NCI-H2107 treated with DMSO at 0.1 percent for 48 hours (cell line): ENCODE results near the gene BTBD16.

Experiments used
- DNase-seq: peaks from one replicate; lab custom pipeline; 2025; ENCODE audit not compliant: unreplicated experiment; lab: John Stamatoyannopoulos, UW

Gene BTBD16

GRCh38 chr10:122308417-122309141 is 37.5 kb downstream of the BTBD16 start:
- DNase-seq: no peak

DNA sequence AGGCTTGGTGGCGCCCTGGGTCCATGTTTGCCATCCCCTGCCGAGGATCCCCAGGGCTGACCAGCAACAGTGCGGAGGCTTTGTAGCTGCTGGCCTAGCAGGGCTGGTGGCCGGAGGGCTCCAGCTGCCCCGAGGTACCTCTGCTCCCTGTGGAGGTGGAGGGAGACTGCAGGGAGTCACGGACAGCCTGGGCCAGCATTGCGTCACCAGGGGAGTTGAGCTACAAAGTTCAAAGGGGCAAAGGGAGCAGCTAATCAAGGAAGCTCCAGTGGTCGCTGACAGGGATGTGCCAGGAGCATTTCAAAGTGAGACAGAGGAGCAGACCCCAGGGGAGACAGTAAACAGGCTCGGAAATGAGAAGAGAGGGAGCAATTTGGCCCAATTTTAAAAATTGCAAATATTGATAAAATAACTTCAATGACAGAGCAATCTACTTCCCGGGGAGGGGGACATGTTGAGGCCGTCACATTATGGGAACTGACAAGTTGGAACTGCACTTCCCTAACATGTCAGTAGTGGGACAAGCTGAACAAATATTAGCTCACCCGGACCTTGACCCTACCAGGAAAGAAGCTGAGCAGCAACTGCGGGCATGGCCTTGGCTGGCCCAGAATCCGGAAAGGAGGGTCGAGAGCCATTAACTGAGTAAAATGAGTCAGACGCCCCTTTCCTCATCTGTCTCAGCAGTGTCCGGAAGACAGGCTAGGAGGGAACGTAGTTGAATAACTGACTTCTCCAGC is 39.4 kb downstream of the BTBD16 start:
- no peak for DNase-seq

- no peak for DNase-seq
These were observed 39.9 kb downstream of the BTBD16 start for GRCh38 chr10:122311051-122311410.

DNA sequence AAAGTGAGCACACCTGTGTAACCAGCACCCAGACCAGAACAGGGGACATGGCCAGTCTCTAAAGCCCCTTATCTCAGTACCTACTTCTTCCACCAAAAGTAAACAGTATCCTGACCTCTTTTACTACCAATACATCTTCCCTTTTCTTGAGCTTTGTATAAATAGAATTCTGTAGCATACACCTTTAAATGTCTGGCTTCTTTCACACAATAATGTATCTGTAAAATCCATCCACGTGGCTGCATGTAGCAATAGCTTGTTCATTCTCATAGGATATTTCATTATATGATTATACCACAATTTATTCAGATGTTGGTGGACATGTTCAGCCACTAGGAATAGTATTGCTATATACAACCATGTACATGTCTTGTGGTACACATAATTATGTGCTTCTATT is 40.6 kb downstream of the BTBD16 start:
- DNase-seq: no peak

GRCh38 chr10:122316224-122316884 is 45.3 kb downstream of the BTBD16 start:
- no peak for DNase-seq

DNA sequence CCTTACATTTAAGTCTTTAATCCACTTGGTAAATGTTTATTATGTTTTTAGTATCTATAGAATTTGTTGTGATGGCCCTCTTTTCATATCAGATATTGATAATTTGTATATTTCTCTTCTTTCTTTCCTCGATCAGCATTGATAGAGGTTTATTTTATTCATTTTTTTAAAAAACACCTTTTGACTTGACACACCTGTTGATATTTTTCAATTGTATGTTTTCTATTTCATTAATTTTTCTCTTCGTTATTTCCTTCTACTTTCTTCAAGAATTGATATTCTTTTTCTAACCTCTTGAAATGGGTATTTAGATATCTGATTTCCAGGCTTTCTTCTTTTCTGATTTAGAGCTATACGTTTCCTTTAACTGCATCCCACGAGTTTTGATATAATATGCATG is 50.9 kb downstream of the BTBD16 start:
- DNase-seq: no peak

DNA sequence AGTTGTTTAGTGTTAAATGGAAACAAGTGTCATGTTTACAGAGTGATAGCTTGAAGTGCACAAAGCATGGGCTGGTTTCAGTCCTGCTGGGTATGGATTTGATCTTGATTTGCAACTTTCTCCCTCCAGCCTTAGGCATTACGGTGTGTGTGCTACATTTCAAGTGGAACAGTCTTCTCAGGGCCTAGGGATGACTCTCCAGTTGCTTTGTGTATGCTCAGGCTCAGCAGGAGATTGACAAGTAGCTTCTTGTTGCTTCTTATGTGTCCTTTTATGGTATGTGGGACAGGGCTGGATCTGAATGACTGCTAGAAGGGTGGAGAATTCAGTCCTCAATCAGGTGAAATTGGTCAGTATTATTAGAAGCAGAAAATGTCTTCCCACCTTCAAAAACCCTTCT is 52.1 kb downstream of the BTBD16 start:
- DNase-seq: no peak

GRCh38 chr10:122323941-122324675 is 53.0 kb downstream of the BTBD16 start:
- DNase-seq: no peak

DNA sequence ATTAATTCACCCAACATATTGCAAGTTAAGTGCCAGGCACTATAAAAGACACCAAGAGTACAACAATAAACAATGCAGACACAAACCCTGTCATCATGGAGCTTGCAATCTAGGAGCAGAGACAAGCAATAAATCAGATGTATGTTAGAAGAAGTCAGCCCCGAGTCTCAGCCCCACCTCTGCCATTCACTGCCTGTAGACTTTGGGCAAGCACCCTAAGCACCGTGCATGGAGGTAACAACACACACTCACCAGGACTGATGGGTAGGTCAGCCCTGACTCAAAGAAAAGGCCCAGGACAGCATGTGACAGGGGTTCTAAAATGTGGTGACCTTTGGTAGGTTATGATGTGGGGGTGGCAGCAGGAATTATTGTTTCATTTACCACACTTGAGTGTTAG is 54.1 kb downstream of the BTBD16 start:
- no peak for DNase-seq

GRCh38 chr10:122326385-122326784 is 55.3 kb downstream of the BTBD16 start:
- DNase-seq: no peak

GRCh38 chr10:122326806-122327205 is 55.7 kb downstream of the BTBD16 start:
- DNase-seq: no peak

- no peak for DNase-seq
These were observed 56.4 kb downstream of the BTBD16 start for GRCh38 chr10:122327237-122328206.

DNA sequence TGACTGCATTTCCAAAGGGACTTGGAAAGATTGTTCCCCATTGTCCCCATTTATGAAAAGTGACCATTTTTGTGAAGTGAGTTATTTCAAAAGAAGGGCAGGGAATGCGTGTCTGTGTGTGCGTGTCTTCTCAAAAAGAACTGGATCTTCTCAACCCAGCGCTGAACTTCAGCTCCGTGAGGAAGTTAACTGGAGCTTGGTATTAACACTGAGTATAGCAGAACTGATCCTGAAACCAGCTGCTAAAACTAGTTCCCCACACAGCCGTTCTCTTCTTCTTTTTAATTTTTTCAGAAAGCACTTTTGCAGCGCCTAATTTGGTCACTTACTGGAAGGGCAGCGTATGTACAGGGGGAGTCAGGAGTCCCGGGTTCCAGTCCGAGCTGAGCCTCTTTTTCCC is 57.6 kb downstream of the BTBD16 start:
- DNase-seq: no peak

GRCh38 chr10:122329416-122329815 is 58.3 kb downstream of the BTBD16 start:
- DNase-seq: no peak

GRCh38 chr10:122331100-122331499 is 60.0 kb downstream of the BTBD16 start:
- DNase-seq: no peak

DNA sequence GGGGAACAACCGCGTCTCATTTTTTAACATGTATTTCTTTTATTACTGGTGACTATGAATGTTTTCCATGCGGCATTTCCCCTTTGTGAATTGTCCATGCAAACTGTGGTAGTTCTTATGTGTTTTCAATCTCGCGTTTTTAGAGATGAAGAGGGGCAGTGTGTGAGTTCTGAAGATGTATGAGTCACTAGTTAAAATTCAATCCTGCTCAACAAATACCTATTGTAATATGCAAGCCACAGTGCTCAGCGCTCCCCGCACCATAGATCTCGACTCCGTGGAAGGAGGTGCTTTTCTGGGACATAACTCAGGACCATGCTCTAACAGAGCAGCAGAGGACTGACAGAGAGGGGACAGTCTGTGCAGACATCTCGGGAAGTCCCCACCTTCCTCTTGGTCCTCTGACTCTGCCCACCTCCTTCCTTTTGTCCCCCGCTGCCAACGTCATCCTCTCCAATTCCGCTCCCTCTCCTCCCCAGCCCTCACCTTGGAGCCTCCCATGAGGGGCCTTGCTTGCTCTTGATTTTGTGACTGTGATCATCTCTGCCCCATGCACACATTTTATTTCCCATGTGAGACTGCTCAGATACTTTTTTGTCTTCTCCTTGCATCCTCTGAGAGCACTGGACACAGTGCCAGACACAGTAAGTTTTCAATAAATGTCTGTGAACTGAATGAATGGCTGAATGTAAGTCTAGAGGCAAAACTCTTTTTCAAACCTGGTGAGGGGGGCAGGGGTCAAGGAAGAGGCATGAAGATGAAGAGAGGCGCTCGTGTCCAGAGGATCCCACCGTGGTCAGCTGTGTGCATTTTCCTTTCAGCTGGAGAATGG is 60.7 kb downstream of the BTBD16 start:
- no peak for DNase-seq

- DNase-seq: no peak
These were observed 61.9 kb downstream of the BTBD16 start for GRCh38 chr10:122333037-122333436.

- no peak for DNase-seq
These were observed 65.2 kb downstream of the BTBD16 start for GRCh38 chr10:122336332-122336731.

DNA sequence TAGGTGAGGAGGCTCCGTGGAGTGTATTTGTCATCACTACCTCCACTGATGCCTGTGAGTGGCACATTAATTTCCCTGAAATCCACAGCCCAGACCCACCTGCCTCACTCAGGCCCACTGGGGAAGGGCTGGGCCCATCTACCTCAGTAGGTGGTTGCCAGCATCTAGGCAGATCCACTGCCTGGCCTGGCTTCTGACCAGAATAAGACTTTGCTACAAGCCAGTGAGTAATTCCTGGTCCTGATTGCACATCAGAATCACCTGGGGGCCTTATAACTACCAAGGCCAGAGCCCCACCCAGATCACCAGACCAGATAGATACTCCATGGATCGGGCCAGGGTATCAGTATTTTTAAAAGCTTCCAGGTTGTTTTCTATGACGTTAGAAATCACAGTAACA is 65.9 kb downstream of the BTBD16 start:
- DNase-seq: no peak
